ENCODE measurements around the gene ADGRB2.

- TF ChIP-seq CTCF (IDR thresholded peaks at IDR 0.05; ENCODE audit: borderline replicate concordance, extremely low read depth, low read length, poor library complexity, severe bottlenecking) (no peak), EZH2 (IDR thresholded peaks at IDR 0.05; ENCODE audit: borderline replicate concordance, low read depth, low read length, severe bottlenecking) (no peak)
Observed at GRCh38 chr1:31754397-31754796, 9.7 kb downstream of the ADGRB2 start.

All from DND-41 (cell line).